B cell (primary cell): ENCODE measurements around the gene FAM81A. TPM values are rescaled to one million over a fixed set of nuclear protein-coding genes. Genes with fewer than 3 reads are reported as not detected.

Source experiments
- ATAC-seq: fragments of 200-7000 bp; cut with Tn5 transposase; one replicate; pipeline ENCODE4 v1.10.0; 2021; ENCODE audit warnings: low read depth, mild to moderate bottlenecking, moderate number of reproducible peaks, moderate library complexity
- CTCF ChIA-PET: fragments of 350-600 bp; sonication (Branson Sonifier 250); formaldehyde crosslinking; loops from one replicate; lab custom pipeline; 2021; ENCODE audit warnings: antibody characterized with exemption, inconsistent platforms; lab: Charles Lee
- POLR2A ChIA-PET: fragments of 350-600 bp; sonication (Branson Sonifier 250); formaldehyde crosslinking; loops from one replicate; lab custom pipeline; 2021; ENCODE audit warnings: antibody characterized with exemption; lab: Charles Lee
- DNase-seq: peaks from one replicate; pipeline ENCODE4 v3.0.0; 2013
- H2AFZ ChIP-seq: 2 replicates; pipeline ENCODE4 v1.6.1; 2012; ENCODE audit warnings: mild to moderate bottlenecking, low read depth, low read length; ENCODE audit not compliant: insufficient read depth, poor library complexity, severe bottlenecking
- H3K27ac ChIP-seq, 2 donors: 1 replicate in 1 of 2; 2 replicates in 1 of 2; pipeline ENCODE4 v1.5.1; 2012 to 2013; ENCODE audit warnings: low read length in 2 of 2, mild to moderate bottlenecking in 2 of 2, moderate library complexity in 1 of 2
- H3K27me3 ChIP-seq, 4 experiments: fragments of 200-600 bp in 1 of 4; sonication (generic) in 1 of 4; replicated peaks in 1 of 4; 1 replicate in 2 of 4; 2 replicates in 2 of 4; pipeline versions ENCODE4 v1.6.1 to v1.7.0; 2013 to 2016; ENCODE audit warnings: low read length in 3 of 4, mild to moderate bottlenecking in 2 of 4, mixed read lengths in 1 of 4, moderate library complexity in 1 of 4; ENCODE audit not compliant: insufficient read depth in 4 of 4, control insufficient read depth in 3 of 4; ENCODE audit errors: control extremely low read depth in 1 of 4
- H3K36me3 ChIP-seq, 2 experiments: replicated peaks in 1 of 2; 1 replicate in 1 of 2; 2 replicates in 1 of 2; pipeline versions ENCODE4 v1.6.1 to v1.7.1; 2013; ENCODE audit warnings: low read length in 1 of 2; ENCODE audit not compliant: insufficient read depth in 2 of 2, control insufficient read depth in 1 of 2; ENCODE audit errors: control extremely low read depth in 1 of 2, extremely low read depth in 1 of 2
- H3K4me1 ChIP-seq, 2 donors: fragments of 200-600 bp in 1 of 2; sonication (generic) in 1 of 2; 1 replicate in 1 of 2; 2 replicates in 1 of 2; pipeline versions ENCODE4 v1.5.1 to v1.6.1; 2013 to 2017; ENCODE audit warnings: low read length in 2 of 2; ENCODE audit not compliant: control insufficient read depth in 2 of 2, insufficient read depth in 2 of 2
- H3K4me2 ChIP-seq: replicated peaks from 2 replicates; pipeline ENCODE3; 2012; ENCODE audit warnings: mild to moderate bottlenecking, low read depth, low read length; ENCODE audit not compliant: poor library complexity, severe bottlenecking
- H3K4me3 ChIP-seq, 5 experiments: fragments of 200-600 bp in 1 of 5; sonication (generic) in 1 of 5; 1 replicate in 3 of 5; 2 replicates in 2 of 5; pipeline versions ENCODE4 v1.5.1 to v1.7.0; 2011 to 2016; ENCODE audit warnings: low read length in 4 of 5, mild to moderate bottlenecking in 4 of 5, low read depth in 2 of 5, control low read depth in 1 of 5, moderate library complexity in 1 of 5; ENCODE audit not compliant: insufficient read depth in 1 of 5; ENCODE audit errors: control extremely low read depth in 1 of 5, extremely low read depth in 1 of 5
- H3K79me2 ChIP-seq: fragments of 200-600 bp; sonication (generic); one replicate; pipeline ENCODE4 v1.6.0; 2016; ENCODE audit warnings: low read length; ENCODE audit not compliant: control insufficient read depth, insufficient read depth
- H3K9ac ChIP-seq: fragments of 200-600 bp; sonication (generic); 2 replicates; pipeline ENCODE4 v1.6.1; 2017; ENCODE audit warnings: mild to moderate bottlenecking, low read length, moderate library complexity
- H3K9me3 ChIP-seq, 3 donors: one replicate each; pipeline versions ENCODE4 v1.6.1 to v1.7.1; 2013; ENCODE audit warnings: low read length in 2 of 3; ENCODE audit not compliant: control insufficient read depth in 2 of 3, insufficient read depth in 1 of 3; ENCODE audit errors: control extremely low read depth in 1 of 3
- H4K20me1 ChIP-seq: 2 replicates; pipeline ENCODE4 v1.6.0; 2012; ENCODE audit warnings: mild to moderate bottlenecking, low read length; ENCODE audit not compliant: insufficient read depth, control insufficient read depth, poor library complexity, severe bottlenecking
- H3K27ac Mint-ChIP-seq: one replicate; pipeline ENCODE4 v1.8.0; 2021; ENCODE audit warnings: mixed read lengths
- H3K27me3 Mint-ChIP-seq: one replicate; pipeline ENCODE4 v1.8.0; 2021; ENCODE audit warnings: mixed read lengths
- H3K4me1 Mint-ChIP-seq: one replicate; pipeline ENCODE4 v1.8.0; 2021; ENCODE audit warnings: mixed read lengths
- H3K4me3 Mint-ChIP-seq: one replicate; pipeline ENCODE4 v1.8.0; 2021; ENCODE audit warnings: mixed read lengths
- H3K9me3 Mint-ChIP-seq: one replicate; pipeline ENCODE4 v1.8.0; 2022; ENCODE audit warnings: mixed read lengths; ENCODE audit not compliant: insufficient read depth
- CTCF ChIP-seq: fragments of 200-600 bp; IDR thresholded peaks from one replicate; pipeline ENCODE4 v1.8.0; 2022; ENCODE audit warnings: antibody characterized with exemption, mild to moderate bottlenecking
- EZH2 ChIP-seq: IDR thresholded peaks from 2 replicates; pipeline ENCODE4 v1.6.1; 2012; ENCODE audit warnings: borderline replicate concordance, low read depth, mild to moderate bottlenecking, moderate library complexity, low read length; ENCODE audit not compliant: insufficient read depth, poor library complexity, severe bottlenecking
- WGBS: methylation state at CpG from one replicate; pipeline ENCODE4 v1.1.5; 2013; ENCODE audit warnings: missing lambda C conversion rate; ENCODE audit not compliant: insufficient coverage; 5-methylcytosine and 5-hydroxymethylcytosine counted together
- intact Hi-C: fragments of 100-400 bp; cut with micrococcal nuclease; formaldehyde crosslinking; loops from one replicate; pipeline ENCODE4 v1.10.0; 2022
- polyA plus RNA-seq: library from polyadenylated mRNA; depleted of rRNA; stranded (reverse); fragments of >200 nt; gene quantifications from 2 replicates; pipeline ENCODE4 v1.2.3, GENCODE V29; 2012
- total RNA-seq, 2 donors: library from RNA; stranded (reverse); fragments of 120-200 nt in 1 of 2; gene quantifications; 1 replicate in 1 of 2; 2 replicates in 1 of 2; pipeline versions ENCODE4 v1.2.3 to v1.2.4, GENCODE V29; 2013 to 2022

The FAM81A gene
- total and polyA plus RNA-seq, 2 donors (not counting 1 experiment from before 2014, with no cell fraction given): 2.0 to 3.9 TPM

DNA sequence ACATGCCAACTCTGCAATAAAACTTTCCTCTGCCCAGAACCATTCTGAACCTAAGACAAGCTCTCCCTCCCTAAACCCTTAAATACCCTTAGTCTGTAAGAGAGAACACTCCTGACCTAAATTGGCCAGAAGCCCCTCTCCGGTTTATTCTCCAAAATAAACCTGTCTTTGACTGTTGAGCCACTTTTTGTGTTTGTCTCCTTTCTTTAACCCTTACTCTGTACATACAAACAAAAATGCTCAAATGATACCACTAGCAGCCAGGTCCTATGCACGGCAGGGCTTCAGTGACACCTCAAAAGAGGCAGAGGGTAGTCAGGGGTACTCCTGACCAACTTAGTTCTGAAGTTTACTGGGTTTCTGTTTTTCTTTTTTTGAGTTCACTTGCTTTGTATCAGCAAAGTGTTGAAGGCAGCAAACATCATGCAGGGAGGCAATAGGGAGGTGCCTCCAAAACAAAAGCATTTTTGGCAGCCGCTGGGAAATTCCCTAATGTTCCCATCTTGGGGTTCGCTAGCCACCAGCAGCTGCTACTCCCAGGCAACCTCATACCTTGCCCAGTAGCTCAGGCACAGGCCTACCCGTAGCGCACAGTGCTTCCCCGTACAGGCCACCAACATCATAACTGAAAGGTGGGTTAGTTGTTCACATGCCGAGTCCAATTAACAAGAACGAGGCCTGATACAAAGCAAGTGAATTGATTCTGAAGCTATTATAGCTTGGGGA is 110.7 kb downstream of the FAM81A start:
- WGBS: 88% methylated on average over 6 of the region's 9 CpGs
- H4K20me1 ChIP-seq: no peaks in the 10 kb centered on the region
- Mint-ChIP-seq H3K9me3 (no peaks in the 10 kb centered on the region), H3K27me3 (no peaks in the 10 kb centered on the region), H3K4me1 (peaks cover 10% of the 10 kb centered on the region), H3K27ac (no peak overlapping the region), H3K4me3 (no peak overlapping the region)
- no peaks in the 10 kb centered on the region for H3K79me2 ChIP-seq
- peaks cover 10 to 13% of the 10 kb centered on the region in 2 donors for H3K4me1 ChIP-seq
- H3K9ac ChIP-seq: no peak overlapping the region
- no peak overlapping the region for H3K4me3 ChIP-seq
- no peak for ATAC-seq
- H3K27ac ChIP-seq: no peak overlapping the region
- H3K9me3 ChIP-seq: no peaks in the 10 kb centered on the region
- no peaks in the 10 kb centered on the region for H3K27me3 ChIP-seq
- H2AFZ ChIP-seq: no peak overlapping the region
- H3K4me2 ChIP-seq: no peak overlapping the region
- no peak for TF ChIP-seq CTCF
- TF ChIP-seq EZH2: no peak
- POLR2A ChIA-PET: no interaction called here
- no peak for DNase-seq
- CTCF ChIA-PET: no interaction called here
- intact Hi-C loops: no loop called here
- H3K36me3 ChIP-seq: no peaks in the 10 kb centered on the region

DNA sequence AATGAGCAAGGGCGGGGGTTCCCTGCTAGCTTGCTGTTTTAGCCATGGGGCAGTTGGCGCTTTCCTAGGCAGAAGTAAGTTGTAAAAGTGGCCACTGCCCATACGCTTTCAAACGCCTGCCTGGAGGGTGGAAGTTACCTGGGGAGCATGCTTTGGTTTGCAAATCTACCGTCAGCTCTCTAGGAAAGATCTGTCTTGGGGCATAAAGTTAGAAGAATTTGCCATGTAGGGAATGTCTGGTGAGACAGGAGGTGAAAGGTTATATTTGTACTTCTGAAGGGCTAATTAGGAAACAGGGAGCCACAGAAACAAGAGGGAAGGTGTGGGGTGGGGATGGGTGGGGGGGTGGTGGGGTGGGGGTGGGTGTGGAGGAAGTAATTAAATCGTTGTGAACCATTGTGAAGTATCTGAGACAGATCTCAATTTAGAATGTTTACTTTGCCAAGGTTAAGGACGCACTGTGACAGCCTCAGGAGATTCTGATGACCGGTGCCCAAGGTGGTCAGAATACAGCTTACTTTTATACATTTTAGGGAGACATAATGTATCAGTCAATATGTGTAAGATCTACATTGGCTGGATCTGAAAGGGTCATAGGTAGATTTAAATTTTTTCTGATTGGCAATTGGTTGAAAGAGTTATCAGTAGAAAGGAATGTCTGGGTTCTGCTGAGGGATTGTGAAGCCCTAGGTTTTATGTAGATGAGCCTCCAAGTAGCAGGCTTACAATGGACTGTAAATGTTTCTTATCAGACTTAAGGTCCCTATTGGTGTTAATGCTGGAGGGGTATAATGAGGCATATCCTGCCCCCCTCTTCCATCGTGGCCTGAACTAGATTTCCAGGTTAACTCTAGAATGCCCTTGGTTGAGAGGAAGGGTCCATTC is 111.6 kb downstream of the FAM81A start:
- POLR2A ChIA-PET: no interaction called here
- Mint-ChIP-seq H3K27me3 (no peaks in the 10 kb centered on the region), H3K9me3 (no peaks in the 10 kb centered on the region), H3K4me1 (peaks cover 2% of the 10 kb centered on the region), H3K27ac (no peak overlapping the region), H3K4me3 (no peak overlapping the region)
- no peak overlapping the region for H3K27ac ChIP-seq
- H4K20me1 ChIP-seq: no peaks in the 10 kb centered on the region
- H3K36me3 ChIP-seq: no peaks in the 10 kb centered on the region
- H2AFZ ChIP-seq: no peak overlapping the region
- 94% methylated on average over 6 of the region's 9 CpGs for WGBS
- H3K79me2 ChIP-seq: no peaks in the 10 kb centered on the region
- no peak overlapping the region for H3K9ac ChIP-seq
- TF ChIP-seq CTCF (no peak), EZH2 (no peak)
- CTCF ChIA-PET: no interaction called here
- H3K4me3 ChIP-seq: no peak overlapping the region
- DNase-seq (no peak), ATAC-seq (no peak)
- intact Hi-C loops: no loop called here
- H3K4me1 ChIP-seq: peaks cover 1 to 4% of the 10 kb centered on the region in 2 donors
- no peaks in the 10 kb centered on the region for H3K9me3 ChIP-seq
- H3K4me2 ChIP-seq: no peak overlapping the region
- H3K27me3 ChIP-seq: no peaks in the 10 kb centered on the region
